ENCODE measurements around the gene MRTFA. TPM values are rescaled to one million over a fixed set of nuclear protein-coding genes. Genes with fewer than 3 reads are reported as not detected.

The MRTFA gene
- total and polyA plus RNA-seq, 9 of the 15 experiments (the other 6 are each of a cell fraction or from before 2014, with no cell fraction given), result 0.84 to 21.1 (median 3.7) TPM

DNA sequence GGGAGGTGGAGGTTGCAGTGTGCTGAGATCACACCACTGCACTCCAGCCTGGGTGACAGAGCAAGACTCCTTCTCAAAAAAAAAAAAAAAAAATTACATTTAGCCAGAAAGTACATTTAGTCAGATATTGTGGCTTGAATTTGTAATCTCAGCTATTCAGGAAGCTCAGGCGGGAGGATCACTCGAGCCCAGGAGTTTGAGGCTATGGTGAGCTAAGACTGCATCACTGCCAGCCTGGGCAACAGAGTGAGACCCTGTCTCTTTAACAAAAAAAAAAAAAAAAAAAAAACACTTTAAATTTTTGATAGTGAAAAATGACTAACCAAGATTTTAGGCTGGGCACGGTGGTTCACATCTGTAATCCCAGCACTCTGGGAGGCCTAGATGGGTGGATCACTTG is 27.3 kb downstream of the MRTFA start:
- Histone ChIP-seq H3K4me2 (ENCODE audit: insufficient read depth, low read length) (no peak overlapping the region), H3K9me3 (replicated peaks; ENCODE audit: control insufficient read depth, insufficient read depth, low read depth, low read length) (no peaks in the 10 kb centered on the region), H3K4me1 (replicated peaks in 1 of 2; ENCODE audit: control insufficient read depth in 2 of 2, insufficient read depth in 2 of 2, low read length in 2 of 2) (peaks cover 25 to 30% of the 10 kb centered on the region in 2 experiments), H2AFZ (ENCODE audit: low read depth, low read length) (no peak overlapping the region), H3K9ac (ENCODE audit: insufficient read depth in 1 of 2, low read depth in 2 of 2, low read length in 2 of 2) (no peak overlapping the region), H3K79me2 (ENCODE audit: control insufficient read depth, insufficient read depth, low read length) (peaks cover 45% of the 10 kb centered on the region), H3K27me3 (ENCODE audit: control insufficient read depth in 2 of 2, insufficient read depth in 2 of 2, low read length in 2 of 2) (no peaks in the 10 kb centered on the region), H3K36me3 (ENCODE audit: control insufficient read depth, insufficient read depth, low read length) (no peaks in the 10 kb centered on the region), H3K4me3 (no peak overlapping the region), H4K20me1 (replicated peaks; ENCODE audit: control insufficient read depth, insufficient read depth, low read length) (no peaks in the 10 kb centered on the region), H3K27ac (ENCODE audit: extremely low read depth, low read depth, low read length) (no peak overlapping the region), H3K9me1 (ENCODE audit: control insufficient read depth, insufficient read depth, low read length) (no peaks in the 10 kb centered on the region)
- ChIA-PET POLR2A (interaction anchor here (0.6 to 2.1 kb wide), 3 partner anchors 12 to 890 kb away, joined by 4 to 8 read pairs (median 5); no protein-coding TSS in a partner anchor), CTCF (ENCODE audit: low intra/inter-chr PET ratio) (no interaction called here)
- in situ Hi-C loops (cut with MboI) (no loop called here), intact Hi-C loops (cut with micrococcal nuclease) (no loop called here)
- DNase-seq (ENCODE audit: extremely low read depth in 1 of 4, low spot score in 3 of 4) (no peak), FAIRE-seq (no peak), ATAC-seq (no peak)
- no TSS peak for BruUV-seq (replicated peaks)
- TF ChIP-seq ZBTB1 (CRISPR knock-in tag; IDR thresholded peaks at IDR 0.05; ENCODE audit: borderline replicate concordance, low read depth), result no peak
- TF ChIP-seq NFXL1 (CRISPR knock-in tag; IDR thresholded peaks at IDR 0.05), result no peak
- TF ChIP-seq ZNF77 (CRISPR knock-in tag; IDR thresholded peaks at IDR 0.05), result no peak
- TF ChIP-seq, protein P1, sequence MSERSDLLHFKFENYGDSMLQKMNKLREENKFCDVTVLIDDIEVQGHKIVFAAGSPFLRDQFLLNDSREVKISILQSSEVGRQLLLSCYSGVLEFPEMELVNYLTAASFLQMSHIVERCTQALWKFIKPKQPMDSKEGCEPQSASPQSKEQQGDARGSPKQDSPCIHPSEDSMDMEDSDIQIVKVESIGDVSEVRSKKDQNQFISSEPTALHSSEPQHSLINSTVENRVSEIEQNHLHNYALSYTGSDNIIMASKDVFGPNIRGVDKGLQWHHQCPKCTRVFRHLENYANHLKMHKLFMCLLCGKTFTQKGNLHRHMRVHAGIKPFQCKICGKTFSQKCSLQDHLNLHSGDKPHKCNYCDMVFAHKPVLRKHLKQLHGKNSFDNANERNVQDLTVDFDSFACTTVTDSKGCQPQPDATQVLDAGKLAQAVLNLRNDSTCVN (CRISPR knock-in tag; IDR thresholded peaks at IDR 0.05), result no peak
- no peak for TF ChIP-seq ESRRA (IDR thresholded peaks at IDR 0.05; ENCODE audit: borderline replicate concordance, low read depth)
- no peak for TF ChIP-seq ATF2 (CRISPR knock-in tag; IDR thresholded peaks at IDR 0.05)
- TF ChIP-seq BDP1 (IDR thresholded peaks at IDR 0.05; ENCODE audit: insufficient read depth, insufficient read length), result no peak
- no peak for TF ChIP-seq MCM7 (IDR thresholded peaks at IDR 0.05)
- TF ChIP-seq THRAP3 (IDR thresholded peaks at IDR 0.05; ENCODE audit: borderline replicate concordance), result no peak
- TF ChIP-seq, protein P2, sequence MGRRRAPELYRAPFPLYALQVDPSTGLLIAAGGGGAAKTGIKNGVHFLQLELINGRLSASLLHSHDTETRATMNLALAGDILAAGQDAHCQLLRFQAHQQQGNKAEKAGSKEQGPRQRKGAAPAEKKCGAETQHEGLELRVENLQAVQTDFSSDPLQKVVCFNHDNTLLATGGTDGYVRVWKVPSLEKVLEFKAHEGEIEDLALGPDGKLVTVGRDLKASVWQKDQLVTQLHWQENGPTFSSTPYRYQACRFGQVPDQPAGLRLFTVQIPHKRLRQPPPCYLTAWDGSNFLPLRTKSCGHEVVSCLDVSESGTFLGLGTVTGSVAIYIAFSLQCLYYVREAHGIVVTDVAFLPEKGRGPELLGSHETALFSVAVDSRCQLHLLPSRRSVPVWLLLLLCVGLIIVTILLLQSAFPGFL (CRISPR knock-in tag; IDR thresholded peaks at IDR 0.05), result no peak
- 61% methylated on average over 3 of the region's 3 CpGs for WGBS (ENCODE audit: insufficient coverage, low coverage, missing lambda C conversion rate)
